ENCODE data around the gene CHRM5. TPM values are rescaled to one million over a fixed set of nuclear protein-coding genes. Genes with fewer than 3 reads are reported as not detected.

CHRM5 gene
- total and polyA plus RNA-seq, 2 donors (not counting 3 experiments of a cell fraction or from before 2014, with no cell fraction given) = 0.03 TPM; not detected in 1

- ChIA-PET CTCF (no interaction called here), POLR2A (no interaction called here)
- peaks cover 3% of the 10 kb centered on the region for H3K4me1 ChIP-seq (ENCODE audit: control insufficient read depth, extremely low read depth, insufficient read depth, low read length)
- FAIRE-seq = no peak
- H3K79me2 ChIP-seq (ENCODE audit: control insufficient read depth, insufficient read depth, low read length) = no peaks in the 10 kb centered on the region
- H3K9me1 ChIP-seq (replicated peaks; ENCODE audit: control insufficient read depth, extremely low read depth, insufficient read depth, low read length) = no peaks in the 10 kb centered on the region
- no peak overlapping the region for H3K4me2 ChIP-seq (ENCODE audit: insufficient read depth, low read length)
- H3K9me3 ChIP-seq (replicated peaks; ENCODE audit: control insufficient read depth, insufficient read depth, low read length) = no peaks in the 10 kb centered on the region
- no peak overlapping the region for H3K4me3 ChIP-seq (replicated peaks in 1 of 3; ENCODE audit: insufficient read depth in 1 of 3, low read depth in 1 of 3, low read length in 3 of 3)
- H3K36me3 ChIP-seq (ENCODE audit: control insufficient read depth in 2 of 2, extremely low read depth in 1 of 2, insufficient read depth in 2 of 2, low read length in 2 of 2) = no peaks in the 10 kb centered on the region
- dilution Hi-C loops (cut with MboI; ENCODE audit: extremely low pct_ligation_motif_present, low sequenced_read_pairs) (no loop called here), intact Hi-C loops (cut with micrococcal nuclease) (no loop called here)
- BruUV-seq (replicated peaks) = no TSS peak
- no peak for DNase-seq (ENCODE audit: low read depth, low spot score)
- H3K9ac ChIP-seq (replicated peaks; ENCODE audit: extremely low read depth, insufficient read depth, low read length) = no peak overlapping the region
- H3K27me3 ChIP-seq (ENCODE audit: control insufficient read depth in 2 of 2, insufficient read depth in 2 of 2, low read length in 2 of 2) = no peaks in the 10 kb centered on the region
- H2AFZ ChIP-seq (ENCODE audit: low read depth, low read length) = no peak overlapping the region
- H4K20me1 ChIP-seq (replicated peaks; ENCODE audit: control insufficient read depth, extremely low read depth, insufficient read depth, low read length) = no peaks in the 10 kb centered on the region
- no peak for TF ChIP-seq POLR2A (IDR thresholded peaks at IDR 0.05; ENCODE audit: low read depth, low read length)
- H3K27ac ChIP-seq (ENCODE audit: insufficient read depth, low read depth, low read length) = no peak overlapping the region
These were observed 3.5 kb downstream of the CHRM5 start for GRCh38 chr15:33971811-33972210.

- H3K4me3 ChIP-seq (replicated peaks in 1 of 3; ENCODE audit: insufficient read depth in 1 of 3, low read depth in 1 of 3, low read length in 3 of 3) = no peak overlapping the region
- DNase-seq (ENCODE audit: low read depth, low spot score) = no peak
These were observed 6.8 kb downstream of the CHRM5 start for GRCh38 chr15:33975022-33975565.

More at GRCh38 chr15:33975022-33975565, 6.8 kb downstream of the CHRM5 start:
- dilution Hi-C loops (cut with MboI; ENCODE audit: extremely low pct_ligation_motif_present, low sequenced_read_pairs) (no loop called here), intact Hi-C loops (cut with micrococcal nuclease) (no loop called here)
- no peaks in the 10 kb centered on the region for H3K79me2 ChIP-seq (ENCODE audit: control insufficient read depth, insufficient read depth, low read length)
- peak; percentile 4 for FAIRE-seq
- no peaks in the 10 kb centered on the region for H3K27me3 ChIP-seq (ENCODE audit: control insufficient read depth in 2 of 2, insufficient read depth in 2 of 2, low read length in 2 of 2)
- H3K9me1 ChIP-seq (replicated peaks; ENCODE audit: control insufficient read depth, extremely low read depth, insufficient read depth, low read length) = no peaks in the 10 kb centered on the region
- H3K9me3 ChIP-seq (replicated peaks; ENCODE audit: control insufficient read depth, insufficient read depth, low read length) = no peaks in the 10 kb centered on the region
- no peaks in the 10 kb centered on the region for H4K20me1 ChIP-seq (replicated peaks; ENCODE audit: control insufficient read depth, extremely low read depth, insufficient read depth, low read length)
- H3K27ac ChIP-seq (ENCODE audit: insufficient read depth, low read depth, low read length) = no peak overlapping the region
- ChIA-PET CTCF (interaction anchor here (1.4 to 1.6 kb wide), 2 partner anchors 11 to 240 kb away, joined by 3 to 4 read pairs; no protein-coding TSS in a partner anchor), POLR2A (no interaction called here)
- no peaks in the 10 kb centered on the region for H3K4me1 ChIP-seq (ENCODE audit: control insufficient read depth, extremely low read depth, insufficient read depth, low read length)
- no peaks in the 10 kb centered on the region for H3K36me3 ChIP-seq (ENCODE audit: control insufficient read depth in 2 of 2, extremely low read depth in 1 of 2, insufficient read depth in 2 of 2, low read length in 2 of 2)
- H3K9ac ChIP-seq (replicated peaks; ENCODE audit: extremely low read depth, insufficient read depth, low read length) = no peak overlapping the region
- H3K4me2 ChIP-seq (ENCODE audit: insufficient read depth, low read length) = no peak overlapping the region
- H2AFZ ChIP-seq (ENCODE audit: low read depth, low read length) = no peak overlapping the region
- BruUV-seq (replicated peaks) = no TSS peak
- TF ChIP-seq JUN (IDR thresholded peaks at IDR 0.05; ENCODE audit: borderline replicate concordance, insufficient read depth, insufficient read length, low read depth) = no peak
- no peak for TF ChIP-seq MYC (IDR thresholded peaks at IDR 0.05; ENCODE audit: low read depth, low read length)
- no peak for TF ChIP-seq EZH2 (IDR thresholded peaks at IDR 0.05; ENCODE audit: borderline replicate concordance, low read depth, low read length, severe bottlenecking)
- no peak for TF ChIP-seq FOS (IDR thresholded peaks at IDR 0.05; ENCODE audit: borderline replicate concordance, insufficient read depth, low read length)
- TF ChIP-seq POLR2A (IDR thresholded peaks at IDR 0.05; ENCODE audit: low read depth, low read length) = no peak
- TF ChIP-seq GATA2 (IDR thresholded peaks at IDR 0.05; ENCODE audit: insufficient read depth, insufficient read length, low read depth, low read length) = no peak
- TF ChIP-seq CTCF (IDR thresholded peaks at IDR 0.05; ENCODE audit: extremely low read depth in 1 of 2, insufficient read depth in 1 of 2, low read depth in 1 of 2, low read length in 2 of 2) = no peak

Data from endothelial cell of umbilical vein (primary cell).